ENCODE data around the gene LBX1.

LBX1 gene

GRCh38 chr10:101227429-101228152 lies 1.7 kb downstream of the LBX1 start:
- DNase-seq (ENCODE audit: extremely low spot score), result no peak
- ChIA-PET POLR2A (no interaction called here), CTCF (interaction anchor here (1.0 kb wide), 1 partner anchor 13 kb away, joined by 3 read pairs; no protein-coding TSS in a partner anchor)
- TF ChIP-seq SUZ12 (IDR thresholded peaks at IDR 0.05) (no peak), ELF4 (IDR thresholded peaks at IDR 0.05) (no peak), ARNT (IDR thresholded peaks at IDR 0.05) (no peak), NFRKB (IDR thresholded peaks at IDR 0.05) (no peak), FOXA1 (IDR thresholded peaks at IDR 0.05) (no peak), ZNF384 (IDR thresholded peaks at IDR 0.05) (no peak), BHLHE40 (IDR thresholded peaks at IDR 0.05; ENCODE audit: borderline replicate concordance) (no peak), HDGF (IDR thresholded peaks at IDR 0.05; ENCODE audit: borderline replicate concordance) (no peak), SP1 (IDR thresholded peaks at IDR 0.05) (no peak), FOXM1 (IDR thresholded peaks at IDR 0.05; ENCODE audit: borderline replicate concordance) (no peak), LEF1 (IDR thresholded peaks at IDR 0.05; ENCODE audit: borderline replicate concordance) (no peak), CTBP1 (IDR thresholded peaks at IDR 0.05; ENCODE audit: borderline replicate concordance) (no peak), FOXK2 (IDR thresholded peaks at IDR 0.05) (no peak)

DNA sequence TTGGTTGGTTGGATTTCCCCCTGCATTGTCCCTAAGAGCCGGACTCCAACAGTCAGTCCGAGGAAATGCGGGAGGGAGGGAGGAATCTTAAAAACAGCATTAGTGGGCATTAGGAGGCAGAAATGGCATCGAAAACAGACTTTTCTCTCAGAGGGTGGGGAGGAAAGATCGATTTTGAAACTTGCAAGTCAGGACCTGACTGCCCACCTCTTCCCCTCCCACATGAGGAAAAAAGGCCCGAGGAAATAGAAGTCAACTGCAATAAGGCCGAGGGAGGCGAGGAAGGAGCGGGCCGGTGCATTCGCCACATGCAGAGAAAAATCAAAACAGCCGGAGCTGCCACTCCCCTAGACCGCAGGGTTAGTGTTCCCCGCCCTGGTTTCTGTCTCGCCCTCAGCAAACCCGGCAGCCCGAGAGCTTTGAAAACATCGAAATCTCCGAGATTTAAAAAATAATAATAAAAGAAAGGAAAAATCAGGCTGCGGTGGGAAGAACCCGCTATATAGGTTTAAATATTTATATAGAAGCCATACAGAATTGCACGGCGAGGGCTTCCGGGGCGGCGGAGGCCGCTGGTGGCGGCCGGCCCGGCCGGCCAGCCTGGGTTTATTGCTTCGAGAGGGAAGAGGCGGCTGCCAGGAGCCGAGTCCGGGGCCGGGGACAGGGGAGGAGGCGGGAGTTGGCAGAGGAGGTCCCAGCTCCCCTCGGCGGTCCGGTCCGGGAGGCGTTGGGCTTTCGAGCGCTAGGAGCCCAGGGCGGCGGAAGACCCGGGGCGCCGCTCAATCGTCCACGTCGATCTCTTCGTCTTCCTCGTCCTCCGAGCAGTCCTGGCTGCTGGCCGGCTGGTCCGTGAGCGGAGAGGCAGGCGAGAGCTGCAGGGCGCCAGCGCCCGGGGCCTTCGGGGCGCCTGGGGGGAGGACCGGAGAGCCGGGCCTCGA lies 2.5 kb downstream of the LBX1 start:
- ChIA-PET POLR2A (no interaction called here), CTCF (no interaction called here)
- no peak for TF ChIP-seq ELF4 (IDR thresholded peaks at IDR 0.05)
- TF ChIP-seq BHLHE40 (IDR thresholded peaks at IDR 0.05; ENCODE audit: borderline replicate concordance), result no peak
- no peak for TF ChIP-seq FOXA1 (IDR thresholded peaks at IDR 0.05)
- no peak for TF ChIP-seq FOXK2 (IDR thresholded peaks at IDR 0.05)

GRCh38 chr10:101225846-101226421 lies 3.3 kb downstream of the LBX1 start:
- no peak for DNase-seq (ENCODE audit: extremely low spot score)
- POLR2A ChIA-PET, result no interaction called here
- CTCF ChIA-PET, result no interaction called here
- no peak for TF ChIP-seq L3MBTL2 (conservative IDR thresholded peaks at IDR 0.05)
- no peak for TF ChIP-seq CTBP1 (IDR thresholded peaks at IDR 0.05; ENCODE audit: borderline replicate concordance)
- TF ChIP-seq LEF1 (IDR thresholded peaks at IDR 0.05; ENCODE audit: borderline replicate concordance), result no peak
- TF ChIP-seq TARDBP (IDR thresholded peaks at IDR 0.05), result no peak
- TF ChIP-seq FOXK2 (IDR thresholded peaks at IDR 0.05), result no peak
- no peak for TF ChIP-seq PKNOX1 (IDR thresholded peaks at IDR 0.05)
- TF ChIP-seq HDGF (IDR thresholded peaks at IDR 0.05; ENCODE audit: borderline replicate concordance), result no peak
- no peak for TF ChIP-seq BHLHE40 (IDR thresholded peaks at IDR 0.05; ENCODE audit: borderline replicate concordance)
- TF ChIP-seq SP1 (IDR thresholded peaks at IDR 0.05), result no peak
- TF ChIP-seq ELF4 (IDR thresholded peaks at IDR 0.05), result no peak

More for the DNA sequence above, 2.5 kb downstream of the LBX1 start:
- DNase-seq (ENCODE audit: extremely low spot score), result no peak

DNA sequence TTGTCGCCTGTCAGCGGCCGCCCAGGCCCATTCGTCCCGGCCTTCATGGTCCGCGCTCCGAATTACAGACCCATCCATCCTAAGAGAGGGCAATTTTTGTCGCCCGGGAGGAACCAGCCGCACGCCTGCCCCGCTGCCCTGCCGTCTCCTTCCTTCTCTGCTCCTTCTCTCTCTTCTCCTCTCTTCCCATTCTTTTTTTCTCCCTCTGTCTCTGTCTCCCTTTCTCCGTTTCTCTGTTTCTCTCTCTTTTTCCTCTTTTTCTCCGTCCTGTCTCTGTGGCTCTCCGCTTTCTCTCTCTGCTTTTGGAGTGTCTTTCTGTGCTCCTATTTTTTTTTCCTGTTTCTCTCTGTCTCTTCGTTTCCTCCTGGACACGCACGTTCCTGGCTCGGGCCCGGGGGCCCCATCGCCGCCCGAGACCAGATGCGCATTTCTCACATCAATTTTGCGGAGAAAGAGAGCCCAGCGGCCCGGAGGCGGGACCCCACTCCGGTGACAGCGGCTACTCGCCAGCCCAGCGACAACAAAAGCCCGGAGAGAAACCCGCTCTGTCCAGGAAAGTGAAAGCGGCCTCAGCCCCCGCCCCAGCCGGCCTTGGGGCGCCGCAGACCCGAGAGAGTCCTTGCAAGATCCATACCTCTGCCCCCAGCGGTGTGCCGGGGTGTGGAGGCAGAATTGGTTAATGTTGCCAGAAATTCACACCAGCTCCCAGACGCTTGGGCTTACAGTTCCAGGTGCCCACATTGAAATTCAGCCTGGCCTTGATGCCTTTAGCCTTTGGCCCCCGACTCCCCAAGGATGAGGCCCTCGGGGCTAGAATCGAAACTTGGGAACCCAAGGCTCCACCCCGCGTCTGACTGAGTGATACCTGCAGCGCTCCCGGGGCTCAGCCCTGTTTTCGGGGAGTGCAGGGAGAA lies 4.1 kb downstream of the LBX1 start:
- CTCF ChIA-PET, result interaction anchor here (1.8 kb wide), 1 partner anchor 11 kb away, joined by 6 read pairs; no protein-coding TSS in a partner anchor

DNA sequence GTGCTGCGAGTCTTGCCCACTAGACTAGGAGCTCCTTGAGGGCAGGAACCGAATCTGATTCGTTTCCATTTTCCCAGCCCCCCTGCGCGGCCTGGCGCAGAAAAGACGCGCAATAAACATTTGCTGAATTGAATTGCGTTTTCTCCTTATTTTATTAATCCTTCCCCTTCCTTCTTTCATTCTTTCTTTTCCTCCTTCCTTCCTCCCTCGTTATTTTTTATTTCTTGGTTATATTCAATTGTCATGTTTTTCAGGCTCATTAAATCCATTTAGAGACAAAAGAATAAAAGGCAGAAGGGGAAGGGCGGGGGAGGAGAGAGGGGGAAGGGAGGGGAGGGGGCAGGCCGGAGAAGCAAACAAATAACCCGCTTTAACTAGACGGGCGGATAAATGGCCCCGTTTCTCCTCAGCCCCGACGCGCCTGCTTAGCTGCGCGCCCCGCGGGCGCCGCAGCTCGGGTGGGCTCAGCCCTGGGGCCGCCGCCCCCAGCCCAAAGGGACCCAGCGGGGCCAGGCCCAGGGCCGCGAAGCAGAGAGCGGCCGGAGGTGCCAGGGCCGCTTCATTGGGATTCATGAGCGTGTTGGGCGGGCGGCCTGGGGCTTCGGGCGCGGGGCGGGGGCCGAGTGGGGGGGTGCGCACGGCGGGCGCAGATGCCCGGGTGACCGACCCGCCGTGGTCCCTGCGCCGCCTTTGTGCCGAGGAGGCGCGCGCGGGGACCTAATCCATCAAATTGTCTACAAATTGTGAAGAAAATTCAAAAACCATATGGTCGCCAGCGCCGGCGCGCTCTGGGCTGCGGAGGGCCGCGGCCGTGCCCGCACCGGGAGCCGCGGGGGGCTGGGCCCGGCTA lies 5.0 kb downstream of the LBX1 start:
- POLR2A ChIA-PET, result no interaction called here
- TF ChIP-seq NFRKB (IDR thresholded peaks at IDR 0.05), result no peak
- no peak for DNase-seq (ENCODE audit: extremely low spot score)
- CTCF ChIA-PET, result interaction anchor here (0.7 to 1.8 kb wide), 2 partner anchors 10 to 68 kb away, joined by 3 to 6 read pairs; no protein-coding TSS in a partner anchor

More for the DNA sequence above, 4.1 kb downstream of the LBX1 start:
- no peak for DNase-seq (ENCODE audit: extremely low spot score)
- POLR2A ChIA-PET, result no interaction called here
- TF ChIP-seq ELF4 (IDR thresholded peaks at IDR 0.05) (no peak), NFRKB (IDR thresholded peaks at IDR 0.05) (no peak), FOXA1 (IDR thresholded peaks at IDR 0.05) (no peak)

DNA sequence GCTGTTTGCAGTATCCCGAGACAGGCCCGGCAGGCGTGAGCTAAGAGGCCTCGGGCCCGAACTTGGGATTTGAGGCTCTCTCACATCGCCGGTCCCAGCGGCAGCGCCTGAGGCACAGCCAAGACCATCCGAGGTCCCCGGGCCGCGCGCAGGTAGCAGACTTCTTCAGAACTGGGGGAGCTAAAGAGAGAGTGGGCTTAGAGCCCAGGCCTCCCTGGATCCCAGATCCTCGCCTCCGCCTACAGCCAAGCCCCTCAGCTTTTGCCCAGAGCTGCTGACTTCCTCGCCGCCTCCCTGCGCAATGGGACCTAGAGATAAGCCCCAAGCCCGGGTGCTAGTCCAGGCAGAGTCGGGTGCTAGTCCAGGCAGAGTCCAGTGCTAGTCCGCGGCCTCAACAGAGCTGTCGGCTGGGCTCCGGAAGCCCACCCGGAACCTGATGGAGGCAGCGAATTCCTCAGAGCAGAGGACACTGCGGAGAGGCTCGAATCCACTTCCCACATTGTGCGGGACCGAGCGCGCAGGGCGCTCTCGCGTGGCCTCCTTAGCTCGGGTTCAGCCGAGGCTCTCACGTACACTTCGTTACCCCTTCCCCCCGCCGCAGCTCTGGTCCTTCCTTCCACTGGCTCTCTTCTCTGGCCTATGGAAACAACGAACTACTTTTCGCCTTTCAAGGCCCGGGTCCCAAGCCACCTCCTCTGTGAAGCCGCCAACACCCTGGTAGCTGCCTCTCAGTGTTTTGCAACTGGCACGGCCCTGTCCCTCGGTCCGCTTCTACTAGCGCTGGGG lies 5.8 kb downstream of the LBX1 start:
- ChIA-PET POLR2A (no interaction called here), CTCF (interaction anchor here (0.7 to 1.8 kb wide), 2 partner anchors 9 to 68 kb away, joined by 3 to 6 read pairs; no protein-coding TSS in a partner anchor)
- no peak for TF ChIP-seq PKNOX1 (IDR thresholded peaks at IDR 0.05)
- TF ChIP-seq BHLHE40 (IDR thresholded peaks at IDR 0.05; ENCODE audit: borderline replicate concordance), result no peak
- no peak for TF ChIP-seq SUZ12 (IDR thresholded peaks at IDR 0.05)
- TF ChIP-seq ZNF384 (IDR thresholded peaks at IDR 0.05), result no peak
- TF ChIP-seq FOXM1 (IDR thresholded peaks at IDR 0.05; ENCODE audit: borderline replicate concordance), result no peak
- no peak for TF ChIP-seq HDGF (IDR thresholded peaks at IDR 0.05; ENCODE audit: borderline replicate concordance)
- TF ChIP-seq LEF1 (IDR thresholded peaks at IDR 0.05; ENCODE audit: borderline replicate concordance), result no peak
- TF ChIP-seq SP1 (IDR thresholded peaks at IDR 0.05), result no peak
- no peak for DNase-seq (ENCODE audit: extremely low spot score)
